ENCODE results near the gene ARL10.

The ARL10 gene

GRCh38 chr5:176362233-176362490 lies 3.1 kb upstream of the ARL10 start:
- peak; percentile 36 for DNase-seq (ENCODE audit: low spot score)

DNA sequence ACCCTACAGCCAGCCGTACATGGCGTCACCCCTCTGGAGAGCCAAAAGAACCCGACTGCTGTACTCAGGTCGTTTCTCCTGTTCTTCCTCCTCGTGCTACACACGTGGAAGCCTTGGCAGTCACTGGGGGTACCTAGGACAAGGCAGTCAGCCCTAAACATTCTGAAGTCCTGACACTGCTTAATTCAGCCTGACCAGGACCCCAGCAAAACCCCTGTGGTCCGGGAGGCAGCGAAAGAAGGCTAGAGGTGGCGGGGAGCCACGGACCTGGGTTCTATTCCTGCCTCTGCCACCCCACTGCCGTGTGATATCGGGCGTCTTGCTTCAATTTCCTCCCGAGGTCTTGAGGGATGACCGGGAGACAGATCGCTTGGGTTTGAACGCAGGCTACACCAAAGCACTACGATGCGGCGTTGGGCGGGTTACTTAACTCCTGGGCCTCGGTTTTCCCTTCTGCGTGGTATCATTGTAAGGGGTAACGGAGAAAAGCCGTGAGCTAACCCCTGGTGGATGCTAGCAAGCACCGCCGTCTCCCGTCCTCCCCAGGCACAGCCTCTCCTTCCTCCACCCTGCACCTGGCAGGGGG lies 429 bp upstream of the ARL10 start:
- DNase-seq (ENCODE audit: low spot score) = no peak

DNA sequence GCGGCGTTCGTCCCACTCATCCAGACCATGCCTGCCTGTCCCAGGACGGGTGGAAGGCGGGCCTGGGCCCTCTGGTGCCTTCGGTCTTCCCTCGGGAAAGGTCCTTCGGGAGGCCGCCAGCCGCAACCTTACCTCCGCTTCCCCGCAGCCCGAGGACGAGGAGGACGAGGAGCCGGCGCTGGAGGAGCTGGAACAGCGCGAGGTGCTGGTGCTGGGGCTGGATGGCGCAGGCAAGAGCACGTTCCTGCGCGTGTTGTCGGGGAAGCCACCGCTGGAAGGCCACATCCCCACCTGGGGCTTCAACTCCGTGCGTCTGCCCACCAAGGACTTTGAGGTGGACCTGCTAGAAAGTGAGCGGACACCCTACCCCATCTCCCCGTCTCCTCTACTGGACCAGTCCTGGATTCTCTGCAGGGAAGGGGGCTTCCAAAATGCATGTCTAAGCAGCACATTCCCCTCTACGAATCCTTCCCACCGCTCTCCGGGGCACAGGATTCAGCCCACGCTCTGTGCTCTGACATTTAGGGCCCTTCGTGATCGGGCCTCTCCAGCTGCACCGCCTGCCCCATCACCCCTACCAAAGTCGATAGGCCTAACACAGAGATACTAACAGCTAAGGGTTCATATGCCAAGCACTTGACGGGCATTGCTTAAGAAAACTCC lies 1.1 kb downstream of the ARL10 start:
- DNase-seq (ENCODE audit: low spot score) = no peak

GRCh38 chr5:176368726-176369125 lies 3.4 kb downstream of the ARL10 start:
- no peak for DNase-seq (ENCODE audit: low spot score)

GRCh38 chr5:176369934-176370711 lies 4.8 kb downstream of the ARL10 start:
- DNase-seq (ENCODE audit: low spot score) = no peak

- no peak for DNase-seq (ENCODE audit: low spot score)
These were observed 6.6 kb downstream of the ARL10 start for GRCh38 chr5:176371621-176372539.

DNA sequence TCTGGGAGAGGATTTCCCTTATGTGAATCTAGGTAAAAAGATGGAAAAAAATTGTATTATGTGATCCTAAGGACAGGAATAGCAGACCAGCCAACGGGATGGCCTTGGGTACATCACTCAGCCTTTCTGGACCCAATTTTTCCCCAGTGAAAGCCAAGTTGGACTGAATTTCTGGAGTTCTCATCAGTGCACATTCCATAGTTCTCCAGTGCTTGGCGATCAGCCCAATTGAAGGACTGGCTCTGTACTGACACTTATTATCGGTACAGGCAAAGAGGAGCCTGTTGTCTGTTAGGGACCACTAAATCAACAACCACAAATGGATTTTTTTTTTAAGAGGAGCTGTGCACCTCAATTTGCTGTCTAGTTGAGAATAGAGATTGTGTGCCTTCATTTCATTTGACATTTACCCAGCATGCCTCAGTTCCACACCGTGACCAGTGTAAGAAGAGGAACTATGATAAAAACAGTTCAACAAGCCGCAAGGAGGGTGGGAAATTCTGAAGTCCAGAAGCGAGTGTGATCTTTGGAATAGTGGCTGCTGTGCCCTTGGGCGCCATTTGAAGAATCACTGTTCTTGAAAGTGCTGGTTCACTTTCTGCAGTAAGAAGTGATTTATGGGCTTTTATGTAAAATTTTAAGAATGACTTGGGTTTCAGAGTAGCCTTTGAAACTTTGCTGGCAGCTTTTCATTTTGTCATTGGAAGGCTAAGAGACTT lies 8.0 kb downstream of the ARL10 start:
- no peak for DNase-seq (ENCODE audit: low spot score)

GRCh38 chr5:176379881-176380280 lies 14.6 kb downstream of the ARL10 start:
- DNase-seq (ENCODE audit: low spot score) = peak; percentile 55

- DNase-seq (ENCODE audit: low spot score) = no peak
These were observed 16.1 kb downstream of the ARL10 start for GRCh38 chr5:176381423-176381822.

DNA sequence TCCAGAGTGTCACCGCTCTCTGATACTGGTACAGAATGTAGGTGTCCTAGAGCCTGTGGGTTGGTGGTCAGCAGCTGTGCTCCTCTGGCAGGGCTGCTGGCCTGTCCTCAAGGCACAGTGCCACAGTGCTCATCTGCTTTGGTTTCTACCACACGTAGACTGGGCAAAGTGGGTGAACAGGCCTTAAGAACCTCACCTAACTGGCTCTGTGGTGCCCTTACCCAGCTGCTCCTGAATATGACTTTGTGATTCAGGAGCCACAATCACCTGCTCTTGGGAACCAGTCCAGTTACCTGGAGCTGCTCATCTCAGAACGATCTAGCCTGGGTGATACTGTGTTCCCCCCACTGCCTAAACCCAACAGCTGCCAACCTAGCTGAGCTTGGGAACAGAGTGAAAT lies 16.7 kb downstream of the ARL10 start:
- DNase-seq (ENCODE audit: low spot score) = no peak

DNA sequence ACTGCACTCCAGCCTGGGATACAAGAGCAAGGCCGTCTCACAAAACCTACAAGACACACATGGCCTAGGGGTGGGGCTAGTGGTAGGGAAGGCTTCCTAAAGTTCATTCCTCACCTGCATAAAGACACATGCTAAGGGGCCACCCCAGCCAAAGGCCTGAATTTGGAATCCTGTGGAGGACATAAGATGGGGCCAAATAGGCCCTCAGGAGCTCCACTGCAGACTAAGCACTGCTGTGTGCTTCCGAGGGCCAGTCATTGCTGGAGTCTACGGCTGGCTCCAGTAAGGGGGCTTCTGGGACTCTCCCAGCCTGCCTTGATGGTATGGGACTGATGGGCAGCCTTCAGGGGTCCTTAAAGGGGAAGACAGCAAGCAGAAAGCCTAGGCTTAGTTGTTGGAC lies 17.4 kb downstream of the ARL10 start:
- DNase-seq (ENCODE audit: low spot score) = no peak

- no peak for DNase-seq (ENCODE audit: low spot score)
These were observed 18.1 kb downstream of the ARL10 start for GRCh38 chr5:176383248-176383905.

DNA sequence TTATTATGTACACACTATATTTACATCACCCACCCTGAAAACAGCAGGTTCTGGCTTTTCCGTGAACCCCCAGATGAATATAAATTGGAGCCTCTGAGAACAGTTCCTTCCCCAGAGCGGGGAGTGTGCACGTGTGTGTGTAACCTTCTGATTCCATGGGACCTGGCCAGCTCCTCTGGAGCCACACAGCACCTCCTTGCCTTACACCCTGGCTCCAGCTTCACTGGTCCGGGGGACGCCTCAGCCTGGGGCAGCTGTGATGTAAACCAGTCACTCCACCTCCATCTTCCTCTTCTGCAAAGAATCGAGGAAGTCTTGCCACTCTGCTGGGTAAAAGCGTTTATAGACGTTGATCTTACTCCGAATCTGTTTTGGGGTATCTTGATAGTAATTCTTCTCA lies 18.7 kb downstream of the ARL10 start:
- no peak for DNase-seq (ENCODE audit: low spot score)

DNA sequence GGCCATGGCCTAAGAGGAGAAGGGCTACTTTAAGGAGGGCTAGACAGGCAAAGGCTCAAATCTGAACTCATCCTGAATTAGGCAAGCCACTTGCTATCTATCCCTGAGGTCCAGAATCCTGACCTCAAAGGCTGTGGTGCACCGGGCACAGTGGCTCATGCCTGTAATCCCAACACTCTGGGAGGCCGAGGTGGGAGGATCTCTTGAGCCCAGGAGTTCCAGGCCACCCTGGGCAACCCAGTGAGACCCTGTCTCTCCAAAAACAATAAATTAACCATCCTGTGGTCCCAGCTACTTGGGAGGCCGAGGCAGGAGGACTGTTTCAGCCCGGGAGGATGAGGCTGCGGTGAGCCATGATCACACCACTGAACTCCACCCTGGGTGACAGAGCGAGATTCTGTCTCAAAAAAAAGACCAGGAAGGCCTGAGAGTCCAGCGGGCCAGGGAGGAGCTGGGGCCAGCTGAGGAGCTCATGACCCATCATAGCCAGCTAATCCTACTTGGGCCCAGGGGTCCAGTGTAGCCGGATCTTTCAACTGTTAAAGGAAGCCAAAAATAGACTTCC lies 19.2 kb downstream of the ARL10 start:
- no peak for DNase-seq (ENCODE audit: low spot score)

DNA sequence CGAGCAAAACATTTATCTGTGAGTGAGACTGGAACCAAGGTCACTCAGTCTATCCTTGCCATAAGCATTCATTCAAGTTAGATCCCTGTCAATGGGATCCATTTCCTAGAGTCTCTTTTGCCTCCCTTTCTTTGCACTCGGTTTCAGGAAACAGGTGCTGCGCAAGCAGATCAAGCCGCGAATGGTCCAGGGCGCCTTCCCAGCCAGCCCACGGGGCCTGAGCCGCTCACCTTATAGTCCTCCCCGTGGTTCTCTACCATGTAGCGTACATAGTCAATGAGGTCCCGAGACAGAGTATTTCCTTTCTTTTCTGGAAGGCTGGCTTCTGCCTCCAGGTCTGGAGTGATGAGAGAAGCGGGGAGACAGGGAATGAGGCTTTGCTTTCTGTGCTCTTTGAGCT lies 19.7 kb downstream of the ARL10 start:
- no peak for DNase-seq (ENCODE audit: low spot score)

DNA sequence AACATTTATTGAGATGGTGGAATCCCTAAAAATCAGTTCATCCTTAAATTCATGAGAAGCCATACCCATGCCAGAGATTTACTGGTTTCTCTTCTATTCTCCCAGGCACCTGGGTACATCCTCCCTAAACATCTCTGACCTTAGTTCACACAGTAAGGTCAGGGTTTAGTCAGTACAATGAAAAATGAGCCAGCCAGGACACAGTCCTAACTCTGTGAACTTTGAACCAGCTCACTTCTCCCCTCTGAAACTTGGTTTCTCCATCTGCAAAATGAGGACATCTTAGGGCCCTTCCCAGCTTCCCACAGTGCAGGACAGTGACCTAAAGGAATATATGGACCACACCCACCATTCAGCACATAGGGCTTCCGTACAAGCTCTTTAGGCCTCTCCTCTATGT lies 21.2 kb downstream of the ARL10 start:
- DNase-seq (ENCODE audit: low spot score) = no peak

- DNase-seq (ENCODE audit: low spot score) = peak; percentile 51
These were observed 22.2 kb downstream of the ARL10 start for GRCh38 chr5:176387384-176387925.

GRCh38 chr5:176388003-176388443 lies 22.7 kb downstream of the ARL10 start:
- DNase-seq (ENCODE audit: low spot score) = peak; percentile 52

DNA sequence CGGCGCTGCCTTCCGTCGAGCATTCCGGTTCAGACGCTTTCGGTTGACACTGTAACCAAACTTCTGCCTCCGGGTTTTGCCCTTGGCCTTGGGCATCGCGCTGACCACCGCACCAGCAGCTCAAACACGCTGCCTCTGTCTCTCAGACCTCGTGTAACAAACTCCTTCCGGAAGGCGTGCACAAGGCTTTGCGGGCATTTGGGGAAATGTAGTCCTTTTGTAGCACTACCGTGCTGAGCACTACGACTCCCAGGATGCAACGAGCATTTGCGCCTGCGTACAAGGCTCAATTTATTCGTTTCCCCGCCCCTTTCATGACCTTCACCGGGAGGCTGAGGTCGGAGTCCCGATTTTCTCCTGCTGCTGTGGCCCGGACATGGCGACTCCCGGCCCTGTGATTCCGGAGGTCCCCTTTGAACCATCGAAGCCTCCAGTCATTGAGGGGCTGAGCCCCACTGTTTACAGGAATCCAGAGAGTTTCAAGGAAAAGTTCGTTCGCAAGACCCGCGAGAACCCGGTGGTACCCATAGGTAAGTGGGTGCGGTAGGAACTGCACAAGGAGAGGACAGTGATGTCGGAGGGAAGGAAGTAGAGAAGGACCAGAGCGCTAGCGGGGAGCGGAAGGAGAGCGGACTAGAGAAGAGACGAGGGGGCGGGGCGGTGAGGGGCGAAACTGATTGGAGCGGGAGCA lies 23.3 kb downstream of the ARL10 start, which contains the start of the genes HIGD2A and NOP16:
Gene HIGD2A (plus strand): TSS at position 308 of the 691 bp plus-strand sequence. CDS start 69 bp downstream, at position 377.
Gene NOP16 (minus strand): TSS at position 155 of the 691 bp plus-strand sequence. CDS start 59 bp downstream, at position 96.
- DNase-seq (ENCODE audit: low spot score) = peak; percentile 99
